GM23338 (cell line): Measurements from ENCODE around the gene POMC. TPM values are rescaled to one million over a fixed set of nuclear protein-coding genes. Genes with fewer than 3 reads are reported as not detected.

Source experiments
- ATAC-seq: fragments of 200-7000 bp; cut with Tn5 transposase; 3 replicates; pipeline ENCODE4 v1.9.1; 2020
- DNase-seq: peaks from one replicate; pipeline ENCODE4 v3.0.0-alpha.2; 2015; ENCODE audit warnings: low spot score
- H2AFZ ChIP-seq: fragments of 200-600 bp; sonication (generic); 2 replicates; pipeline ENCODE4 v1.8.0; 2016; ENCODE audit warnings: antibody characterized with exemption, mild to moderate bottlenecking, moderate library complexity
- H3F3A ChIP-seq: fragments of 200-600 bp; sonication (generic); replicated peaks from 2 replicates; pipeline ENCODE4 v1.8.0; 2017; ENCODE audit warnings: antibody characterized with exemption, mixed run types, low read depth
- H3K27ac ChIP-seq: fragments of 200-600 bp; sonication (generic); 2 replicates; pipeline ENCODE4 v1.6.1; 2016; ENCODE audit warnings: low read depth
- H3K27me3 ChIP-seq: fragments of 200-600 bp; sonication (generic); 2 replicates; pipeline ENCODE4 v1.8.0; 2016; ENCODE audit warnings: mild to moderate bottlenecking, mixed run types, moderate library complexity; ENCODE audit not compliant: insufficient read depth
- H3K36me3 ChIP-seq: fragments of 200-600 bp; sonication (generic); 2 replicates; pipeline ENCODE4 v1.8.0; 2016; ENCODE audit warnings: mild to moderate bottlenecking; ENCODE audit not compliant: insufficient read depth
- H3K4me1 ChIP-seq: fragments of 200-600 bp; sonication (generic); 2 replicates; pipeline ENCODE4 v1.8.0; 2016; ENCODE audit warnings: mild to moderate bottlenecking, moderate library complexity; ENCODE audit not compliant: insufficient read depth
- H3K4me2 ChIP-seq: fragments of 200-600 bp; sonication (generic); 2 replicates; pipeline ENCODE4 v1.7.1; 2017; ENCODE audit warnings: mixed run types
- H3K4me3 ChIP-seq: fragments of 200-600 bp; sonication (generic); 2 replicates; pipeline ENCODE4 v1.6.1; 2016; ENCODE audit warnings: mixed run types
- H3K79me2 ChIP-seq: fragments of 200-600 bp; sonication (generic); replicated peaks from 2 replicates; pipeline ENCODE4 v1.8.0; 2017; ENCODE audit warnings: mild to moderate bottlenecking; ENCODE audit not compliant: insufficient read depth
- H3K9me2 ChIP-seq: fragments of 200-600 bp; sonication (generic); 2 replicates; pipeline ENCODE4 v1.8.0; 2017; ENCODE audit not compliant: insufficient read depth
- H4K20me1 ChIP-seq: fragments of 200-600 bp; sonication (generic); replicated peaks from 2 replicates; pipeline ENCODE4 v1.8.0; 2017; ENCODE audit warnings: mild to moderate bottlenecking; ENCODE audit not compliant: insufficient read depth
- H3K27ac Mint-ChIP-seq: 2 replicates; pipeline ENCODE4 v1.8.0; 2020; ENCODE audit warnings: inconsistent platforms, mild to moderate bottlenecking, moderate library complexity, mixed read lengths
- H3K27me3 Mint-ChIP-seq: 3 replicates; pipeline ENCODE4 v1.8.0; 2022; ENCODE audit warnings: low read depth, mild to moderate bottlenecking, moderate library complexity, mixed read lengths, inconsistent platforms; ENCODE audit not compliant: insufficient read depth, poor library complexity
- H3K36me3 Mint-ChIP-seq: 3 replicates; pipeline ENCODE4 v1.8.0; 2021; ENCODE audit warnings: low read depth, mild to moderate bottlenecking, inconsistent platforms, moderate library complexity, mixed read lengths
- H3K4me1 Mint-ChIP-seq: 3 replicates; pipeline ENCODE4 v1.8.0; 2020; ENCODE audit warnings: mild to moderate bottlenecking, inconsistent platforms, mixed read lengths
- H3K4me3 Mint-ChIP-seq: 3 replicates; pipeline ENCODE4 v1.8.0; 2021; ENCODE audit warnings: moderate library complexity, mild to moderate bottlenecking, inconsistent platforms, mixed read lengths
- H3K9me3 Mint-ChIP-seq: 3 replicates; pipeline ENCODE4 v1.8.0; 2020; ENCODE audit warnings: moderate library complexity, mild to moderate bottlenecking, inconsistent platforms, mixed read lengths
- EZH2phosphoT487 ChIP-seq: fragments of 200-600 bp; sonication (generic); IDR thresholded peaks from one replicate; pipeline ENCODE4 v1.8.1; 2018; ENCODE audit warnings: antibody characterized with exemption; ENCODE audit not compliant: unreplicated experiment
- NANOG ChIP-seq: IDR thresholded peaks from 2 replicates; pipeline ENCODE4 v1.6.1; 2016; ENCODE audit warnings: antibody characterized with exemption, borderline replicate concordance
- POLR2AphosphoS5 ChIP-seq: IDR thresholded peaks from 2 replicates; pipeline ENCODE4 v1.6.1; 2016; ENCODE audit warnings: antibody characterized with exemption, low read depth
- STAT1 ChIP-seq: IDR thresholded peaks from one replicate; pipeline ENCODE4 v1.6.1; 2016; ENCODE audit warnings: antibody characterized with exemption; ENCODE audit not compliant: unreplicated experiment
- ZNF114 ChIP-seq: fragments of 250-450 bp; sonication (Bioruptor Pico); IDR thresholded peaks from 2 replicates; pipeline ENCODE4 v1.5.0; 2020; ENCODE audit warnings: mild to moderate bottlenecking, moderate library complexity
- polyA plus RNA-seq: library from polyadenylated mRNA; unstranded; fragments of >200 nt; fragmentation: Nextera tagmentation; extraction: Ambion mirVana; gene quantifications from 2 replicates; pipeline ENCODE4 v1.2.1, GENCODE V29; 2016
- total RNA-seq: library from RNA; depleted of rRNA; stranded (reverse); fragments of >200 nt; shearing (Covaris generic); gene quantifications from 2 replicates; pipeline ENCODE4 v1.2.3, GENCODE V29; 2014
- TF ChIP-seq, protein P1 (sequence below): IDR thresholded peaks from one replicate; pipeline ENCODE4 v1.6.1; 2018; ENCODE audit warnings: antibody characterized with exemption; ENCODE audit not compliant: unreplicated experiment
- TF ChIP-seq, protein P2 (sequence below), 2 experiments: fragments of 200-600 bp in 1 of 2; sonication (generic) in 1 of 2; conservative IDR thresholded peaks; 2 replicates each; pipeline versions ENCODE4 v1.5.1 to v1.6.1; 2016 to 2017; ENCODE audit warnings: antibody characterized with exemption in 2 of 2, low read depth in 2 of 2, mild to moderate bottlenecking in 2 of 2, moderate library complexity in 1 of 2
- TF ChIP-seq, protein P3 (sequence below): fragments of 250-450 bp; sonication (Bioruptor Pico); IDR thresholded peaks from 2 replicates; pipeline ENCODE4 v1.5.0; 2020; ENCODE audit warnings: mild to moderate bottlenecking, moderate library complexity

The POMC gene
- total and polyA plus RNA-seq, 2 experiments from 2014 or later = 8.5 to 12.3 TPM

DNA sequence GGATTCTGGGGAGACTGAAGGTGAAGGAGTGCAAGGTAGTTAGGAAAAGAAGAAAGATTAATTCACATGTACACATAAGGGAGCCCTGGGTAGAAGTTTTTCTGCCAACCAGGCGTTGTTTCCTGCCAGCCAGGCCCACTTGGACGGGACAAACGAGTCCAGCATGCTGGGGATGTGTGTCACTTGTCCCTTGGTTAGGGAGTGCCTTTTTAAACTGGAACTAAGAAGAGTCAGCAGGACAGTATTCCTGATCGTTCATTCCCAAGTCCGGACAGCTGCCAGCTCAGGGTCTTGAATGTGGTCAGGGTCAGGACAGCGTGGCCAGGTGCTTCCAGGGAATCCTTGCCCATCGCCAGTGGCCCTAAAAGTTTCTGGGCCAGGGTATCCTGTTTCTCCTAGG is 43.2 kb downstream of the POMC start (continued):
- TF ChIP-seq, protein P1, sequence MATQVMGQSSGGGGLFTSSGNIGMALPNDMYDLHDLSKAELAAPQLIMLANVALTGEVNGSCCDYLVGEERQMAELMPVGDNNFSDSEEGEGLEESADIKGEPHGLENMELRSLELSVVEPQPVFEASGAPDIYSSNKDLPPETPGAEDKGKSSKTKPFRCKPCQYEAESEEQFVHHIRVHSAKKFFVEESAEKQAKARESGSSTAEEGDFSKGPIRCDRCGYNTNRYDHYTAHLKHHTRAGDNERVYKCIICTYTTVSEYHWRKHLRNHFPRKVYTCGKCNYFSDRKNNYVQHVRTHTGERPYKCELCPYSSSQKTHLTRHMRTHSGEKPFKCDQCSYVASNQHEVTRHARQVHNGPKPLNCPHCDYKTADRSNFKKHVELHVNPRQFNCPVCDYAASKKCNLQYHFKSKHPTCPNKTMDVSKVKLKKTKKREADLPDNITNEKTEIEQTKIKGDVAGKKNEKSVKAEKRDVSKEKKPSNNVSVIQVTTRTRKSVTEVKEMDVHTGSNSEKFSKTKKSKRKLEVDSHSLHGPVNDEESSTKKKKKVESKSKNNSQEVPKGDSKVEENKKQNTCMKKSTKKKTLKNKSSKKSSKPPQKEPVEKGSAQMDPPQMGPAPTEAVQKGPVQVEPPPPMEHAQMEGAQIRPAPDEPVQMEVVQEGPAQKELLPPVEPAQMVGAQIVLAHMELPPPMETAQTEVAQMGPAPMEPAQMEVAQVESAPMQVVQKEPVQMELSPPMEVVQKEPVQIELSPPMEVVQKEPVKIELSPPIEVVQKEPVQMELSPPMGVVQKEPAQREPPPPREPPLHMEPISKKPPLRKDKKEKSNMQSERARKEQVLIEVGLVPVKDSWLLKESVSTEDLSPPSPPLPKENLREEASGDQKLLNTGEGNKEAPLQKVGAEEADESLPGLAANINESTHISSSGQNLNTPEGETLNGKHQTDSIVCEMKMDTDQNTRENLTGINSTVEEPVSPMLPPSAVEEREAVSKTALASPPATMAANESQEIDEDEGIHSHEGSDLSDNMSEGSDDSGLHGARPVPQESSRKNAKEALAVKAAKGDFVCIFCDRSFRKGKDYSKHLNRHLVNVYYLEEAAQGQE = no peak
- no peak for TF ChIP-seq ZNF114 (CRISPR knock-in tag)
- TF ChIP-seq EZH2phosphoT487 = no peak
- TF ChIP-seq STAT1 = no peak

DNA sequence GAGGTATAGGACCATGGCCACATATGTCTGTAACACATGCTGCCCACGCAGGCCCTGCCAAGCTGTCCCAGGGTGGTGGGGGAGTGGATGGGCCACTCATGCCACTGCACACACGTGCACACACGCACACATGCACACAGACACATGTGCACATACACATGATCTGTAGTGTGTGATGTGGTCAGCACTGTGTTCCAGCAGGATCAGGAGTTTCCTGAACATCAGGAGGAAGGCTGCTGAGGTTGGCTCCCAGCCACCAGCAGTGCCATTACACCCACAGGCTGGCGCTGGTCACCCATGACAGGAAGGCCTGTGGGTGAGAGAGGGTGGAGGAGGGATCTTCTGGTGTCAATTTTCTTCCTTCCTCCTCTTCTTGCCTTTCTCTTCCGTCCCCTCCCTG is 44.7 kb downstream of the POMC start:
- H2AFZ ChIP-seq = no peak overlapping the region
- no peak for DNase-seq
- Mint-ChIP-seq H3K4me3 (no peak overlapping the region), H3K4me1 (no peaks in the 10 kb centered on the region), H3K9me3 (no peaks in the 10 kb centered on the region), H3K27me3 (peaks cover 4% of the 10 kb centered on the region), H3K27ac (no peak overlapping the region), H3K36me3 (peaks cover 4% of the 10 kb centered on the region; the same call in 2 of the 3 replicates)
- no peaks in the 10 kb centered on the region for H3F3A ChIP-seq
- H3K4me3 ChIP-seq = no peak overlapping the region
- no peaks in the 10 kb centered on the region for H3K36me3 ChIP-seq
- no peaks in the 10 kb centered on the region for H3K9me2 ChIP-seq
- no peak overlapping the region for H3K4me2 ChIP-seq
- H4K20me1 ChIP-seq = no peaks in the 10 kb centered on the region
- H3K4me1 ChIP-seq = no peaks in the 10 kb centered on the region
- ATAC-seq = no peak
- TF ChIP-seq, protein P2, sequence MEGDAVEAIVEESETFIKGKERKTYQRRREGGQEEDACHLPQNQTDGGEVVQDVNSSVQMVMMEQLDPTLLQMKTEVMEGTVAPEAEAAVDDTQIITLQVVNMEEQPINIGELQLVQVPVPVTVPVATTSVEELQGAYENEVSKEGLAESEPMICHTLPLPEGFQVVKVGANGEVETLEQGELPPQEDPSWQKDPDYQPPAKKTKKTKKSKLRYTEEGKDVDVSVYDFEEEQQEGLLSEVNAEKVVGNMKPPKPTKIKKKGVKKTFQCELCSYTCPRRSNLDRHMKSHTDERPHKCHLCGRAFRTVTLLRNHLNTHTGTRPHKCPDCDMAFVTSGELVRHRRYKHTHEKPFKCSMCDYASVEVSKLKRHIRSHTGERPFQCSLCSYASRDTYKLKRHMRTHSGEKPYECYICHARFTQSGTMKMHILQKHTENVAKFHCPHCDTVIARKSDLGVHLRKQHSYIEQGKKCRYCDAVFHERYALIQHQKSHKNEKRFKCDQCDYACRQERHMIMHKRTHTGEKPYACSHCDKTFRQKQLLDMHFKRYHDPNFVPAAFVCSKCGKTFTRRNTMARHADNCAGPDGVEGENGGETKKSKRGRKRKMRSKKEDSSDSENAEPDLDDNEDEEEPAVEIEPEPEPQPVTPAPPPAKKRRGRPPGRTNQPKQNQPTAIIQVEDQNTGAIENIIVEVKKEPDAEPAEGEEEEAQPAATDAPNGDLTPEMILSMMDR (conservative IDR thresholded peaks at IDR 0.05; ENCODE audit: low read depth in 2 of 2) = no peak
- TF ChIP-seq NANOG (no peak), EZH2phosphoT487 (no peak), STAT1 (no peak), POLR2AphosphoS5 (no peak)
- TF ChIP-seq, protein P3, sequence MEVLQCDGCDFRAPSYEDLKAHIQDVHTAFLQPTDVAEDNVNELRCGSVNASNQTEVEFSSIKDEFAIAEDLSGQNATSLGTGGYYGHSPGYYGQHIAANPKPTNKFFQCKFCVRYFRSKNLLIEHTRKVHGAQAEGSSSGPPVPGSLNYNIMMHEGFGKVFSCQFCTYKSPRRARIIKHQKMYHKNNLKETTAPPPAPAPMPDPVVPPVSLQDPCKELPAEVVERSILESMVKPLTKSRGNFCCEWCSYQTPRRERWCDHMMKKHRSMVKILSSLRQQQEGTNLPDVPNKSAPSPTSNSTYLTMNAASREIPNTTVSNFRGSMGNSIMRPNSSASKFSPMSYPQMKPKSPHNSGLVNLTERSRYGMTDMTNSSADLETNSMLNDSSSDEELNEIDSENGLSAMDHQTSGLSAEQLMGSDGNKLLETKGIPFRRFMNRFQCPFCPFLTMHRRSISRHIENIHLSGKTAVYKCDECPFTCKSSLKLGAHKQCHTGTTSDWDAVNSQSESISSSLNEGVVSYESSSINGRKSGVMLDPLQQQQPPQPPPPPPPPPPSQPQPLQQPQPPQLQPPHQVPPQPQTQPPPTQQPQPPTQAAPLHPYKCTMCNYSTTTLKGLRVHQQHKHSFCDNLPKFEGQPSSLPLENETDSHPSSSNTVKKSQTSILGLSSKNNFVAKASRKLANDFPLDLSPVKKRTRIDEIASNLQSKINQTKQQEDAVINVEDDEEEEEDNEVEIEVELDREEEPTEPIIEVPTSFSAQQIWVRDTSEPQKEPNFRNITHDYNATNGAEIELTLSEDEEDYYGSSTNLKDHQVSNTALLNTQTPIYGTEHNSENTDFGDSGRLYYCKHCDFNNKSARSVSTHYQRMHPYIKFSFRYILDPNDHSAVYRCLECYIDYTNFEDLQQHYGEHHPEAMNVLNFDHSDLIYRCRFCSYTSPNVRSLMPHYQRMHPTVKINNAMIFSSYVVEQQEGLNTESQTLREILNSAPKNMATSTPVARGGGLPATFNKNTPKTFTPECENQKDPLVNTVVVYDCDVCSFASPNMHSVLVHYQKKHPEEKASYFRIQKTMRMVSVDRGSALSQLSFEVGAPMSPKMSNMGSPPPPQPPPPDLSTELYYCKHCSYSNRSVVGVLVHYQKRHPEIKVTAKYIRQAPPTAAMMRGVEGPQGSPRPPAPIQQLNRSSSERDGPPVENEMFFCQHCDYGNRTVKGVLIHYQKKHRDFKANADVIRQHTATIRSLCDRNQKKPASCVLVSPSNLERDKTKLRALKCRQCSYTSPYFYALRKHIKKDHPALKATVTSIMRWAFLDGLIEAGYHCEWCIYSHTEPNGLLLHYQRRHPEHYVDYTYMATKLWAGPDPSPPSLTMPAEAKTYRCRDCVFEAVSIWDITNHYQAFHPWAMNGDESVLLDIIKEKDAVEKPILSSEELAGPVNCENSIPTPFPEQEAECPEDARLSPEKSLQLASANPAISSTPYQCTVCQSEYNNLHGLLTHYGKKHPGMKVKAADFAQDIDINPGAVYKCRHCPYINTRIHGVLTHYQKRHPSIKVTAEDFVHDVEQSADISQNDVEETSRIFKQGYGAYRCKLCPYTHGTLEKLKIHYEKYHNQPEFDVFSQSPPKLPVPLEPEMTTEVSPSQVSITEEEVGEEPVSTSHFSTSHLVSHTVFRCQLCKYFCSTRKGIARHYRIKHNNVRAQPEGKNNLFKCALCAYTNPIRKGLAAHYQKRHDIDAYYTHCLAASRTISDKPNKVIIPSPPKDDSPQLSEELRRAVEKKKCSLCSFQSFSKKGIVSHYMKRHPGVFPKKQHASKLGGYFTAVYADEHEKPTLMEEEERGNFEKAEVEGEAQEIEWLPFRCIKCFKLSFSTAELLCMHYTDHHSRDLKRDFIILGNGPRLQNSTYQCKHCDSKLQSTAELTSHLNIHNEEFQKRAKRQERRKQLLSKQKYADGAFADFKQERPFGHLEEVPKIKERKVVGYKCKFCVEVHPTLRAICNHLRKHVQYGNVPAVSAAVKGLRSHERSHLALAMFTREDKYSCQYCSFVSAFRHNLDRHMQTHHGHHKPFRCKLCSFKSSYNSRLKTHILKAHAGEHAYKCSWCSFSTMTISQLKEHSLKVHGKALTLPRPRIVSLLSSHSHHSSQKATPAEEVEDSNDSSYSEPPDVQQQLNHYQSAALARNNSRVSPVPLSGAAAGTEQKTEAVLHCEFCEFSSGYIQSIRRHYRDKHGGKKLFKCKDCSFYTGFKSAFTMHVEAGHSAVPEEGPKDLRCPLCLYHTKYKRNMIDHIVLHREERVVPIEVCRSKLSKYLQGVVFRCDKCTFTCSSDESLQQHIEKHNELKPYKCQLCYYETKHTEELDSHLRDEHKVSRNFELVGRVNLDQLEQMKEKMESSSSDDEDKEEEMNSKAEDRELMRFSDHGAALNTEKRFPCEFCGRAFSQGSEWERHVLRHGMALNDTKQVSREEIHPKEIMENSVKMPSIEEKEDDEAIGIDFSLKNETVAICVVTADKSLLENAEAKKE = no peak
- no peaks in the 10 kb centered on the region for H3K79me2 ChIP-seq
- H3K27ac ChIP-seq = no peak overlapping the region
- H3K27me3 ChIP-seq = no peaks in the 10 kb centered on the region
